ELR (cell line): Measurements from ENCODE around the gene PLEKHB1.

Experiments used
- DNase-seq: peaks from one replicate; pipeline ENCODE4 v3.0.0-alpha.2; 2015; ENCODE audit warnings: low read depth

PLEKHB1 gene

DNA sequence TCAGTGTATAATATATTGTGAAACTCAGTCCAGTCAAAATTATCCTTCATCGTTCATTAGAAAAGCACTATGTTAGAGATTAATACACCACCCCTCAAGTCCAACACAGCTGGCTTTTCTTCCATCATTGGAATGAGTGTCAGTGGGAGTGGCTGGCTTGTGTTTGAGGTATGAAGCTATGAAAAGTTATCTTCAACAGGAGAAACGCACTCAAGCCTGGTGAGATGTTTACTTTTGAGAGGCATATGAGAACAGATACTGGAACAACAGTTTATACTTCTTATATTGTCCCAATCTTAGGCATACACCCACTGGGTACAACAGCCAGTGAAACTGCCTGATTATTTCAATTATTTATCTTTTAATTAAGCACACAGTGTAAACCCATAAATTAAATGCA lies 34.3 kb downstream of the PLEKHB1 start:
- no peak for DNase-seq

DNA sequence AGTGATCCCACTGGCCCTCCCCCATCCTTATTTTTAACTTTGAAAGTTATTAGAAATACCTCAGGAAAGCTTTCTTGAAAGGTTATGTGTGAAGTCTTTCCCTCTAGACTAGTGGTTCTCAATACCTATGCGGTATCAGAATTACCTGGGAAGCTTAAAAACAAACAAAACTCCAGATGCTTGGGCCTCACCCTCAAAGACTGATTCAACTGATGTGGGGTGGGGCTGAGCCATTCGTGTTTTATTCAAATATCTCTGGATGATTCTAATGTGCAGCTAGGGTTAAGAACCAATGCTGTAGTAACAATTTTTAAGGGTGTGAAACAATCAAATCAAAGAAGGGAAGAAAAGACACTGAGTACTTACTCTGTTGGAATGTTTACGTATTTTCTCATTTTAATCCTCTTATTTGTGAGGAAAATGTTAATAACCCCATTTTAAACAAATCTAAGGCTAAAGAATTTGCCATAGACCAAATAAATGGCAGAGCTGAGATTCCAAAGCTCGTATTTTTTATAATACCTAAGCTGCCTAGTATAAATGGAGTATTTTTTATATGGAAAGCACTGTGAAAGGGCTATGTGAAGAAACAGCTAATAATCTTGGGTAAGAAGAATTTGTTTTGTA lies 47.6 kb downstream of the PLEKHB1 start:
- DNase-seq: no peak

DNA sequence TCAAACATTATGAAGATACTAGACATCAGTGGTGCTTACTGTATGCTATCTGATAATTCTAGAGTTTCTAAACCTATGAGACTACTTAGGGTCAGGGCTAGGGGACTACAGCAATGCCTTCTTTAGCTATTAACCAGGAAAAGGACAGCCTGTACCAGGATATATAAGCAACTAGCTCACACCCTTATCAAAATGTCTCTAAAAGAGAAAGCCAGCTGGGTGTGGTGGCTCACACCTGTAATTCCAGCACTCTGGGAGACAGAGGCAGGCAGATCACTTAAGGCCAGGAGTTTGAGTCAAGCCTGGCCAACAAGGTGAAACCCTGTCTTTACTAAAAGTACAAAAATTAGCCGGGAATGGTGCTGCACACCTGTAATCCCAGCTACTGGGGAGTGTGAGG lies 58.7 kb downstream of the PLEKHB1 start:
- DNase-seq: no peak

DNA sequence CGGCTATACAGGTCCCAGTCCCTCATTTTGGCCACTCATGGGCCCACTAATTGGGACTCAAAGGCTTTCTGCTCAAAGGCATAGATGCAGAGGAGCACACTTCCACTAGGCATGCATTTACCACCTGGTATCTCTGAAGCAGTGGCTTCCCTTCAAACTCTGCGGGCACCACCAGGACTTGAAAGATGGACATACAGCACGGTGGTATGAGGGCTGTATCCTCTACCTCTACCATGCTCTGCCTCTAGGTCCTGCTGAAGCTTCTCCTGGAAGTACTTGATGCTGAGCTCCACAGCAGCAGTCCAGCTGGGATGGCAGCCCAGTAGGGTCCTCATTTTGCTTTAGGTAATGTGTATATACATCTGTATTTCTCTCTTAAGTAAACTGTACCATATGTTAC lies 64.6 kb downstream of the PLEKHB1 start:
- no peak for DNase-seq
